Hepatocyte (in vitro differentiated cells): Measurements from ENCODE around the gene DKK3. TPM values are rescaled to one million over a fixed set of nuclear protein-coding genes. Genes with fewer than 3 reads are reported as not detected.

Experiments used
- DNase-seq: peaks from one replicate; pipeline ENCODE4 v3.0.0-alpha.2; 2016; ENCODE audit warnings: low spot score
- H2AFZ ChIP-seq: fragments of 200-600 bp; sonication (generic); 2 replicates; pipeline ENCODE4 v1.6.0; 2016; ENCODE audit warnings: antibody characterized with exemption, mild to moderate bottlenecking
- H3K27ac ChIP-seq: fragments of 200-600 bp; sonication (generic); 2 replicates; pipeline ENCODE4 v1.5.1; 2016; ENCODE audit warnings: mild to moderate bottlenecking
- H3K27me3 ChIP-seq: fragments of 200-600 bp; sonication (generic); 2 replicates; pipeline ENCODE4 v1.6.1; 2016
- H3K36me3 ChIP-seq: fragments of 200-600 bp; sonication (generic); replicated peaks from 2 replicates; pipeline ENCODE4 v1.5.1; 2016; ENCODE audit warnings: low read depth; ENCODE audit not compliant: insufficient read depth
- H3K4me1 ChIP-seq: fragments of 200-600 bp; sonication (generic); 2 replicates; pipeline ENCODE4 v1.5.1; 2016; ENCODE audit warnings: mild to moderate bottlenecking, moderate library complexity; ENCODE audit not compliant: insufficient read depth
- H3K4me2 ChIP-seq: fragments of 200-600 bp; sonication (generic); 2 replicates; pipeline ENCODE4 v1.6.0; 2016
- H3K4me3 ChIP-seq: fragments of 200-600 bp; sonication (generic); 2 replicates; pipeline ENCODE4 v1.5.1; 2016; ENCODE audit warnings: mild to moderate bottlenecking
- H3K79me2 ChIP-seq: fragments of 200-600 bp; sonication (generic); 2 replicates; pipeline ENCODE4 v1.6.0; 2017; ENCODE audit warnings: mild to moderate bottlenecking
- H3K9me2 ChIP-seq: fragments of 200-600 bp; sonication (generic); replicated peaks from 2 replicates; pipeline ENCODE4 v1.6.0; 2017; ENCODE audit warnings: mild to moderate bottlenecking; ENCODE audit not compliant: insufficient read depth
- H3K9me3 ChIP-seq: fragments of 200-600 bp; sonication (generic); 2 replicates; pipeline ENCODE4 v1.5.1; 2016; ENCODE audit warnings: low read depth, mild to moderate bottlenecking
- H4K20me1 ChIP-seq: fragments of 200-600 bp; sonication (generic); 2 replicates; pipeline ENCODE4 v1.6.0; 2016; ENCODE audit warnings: mild to moderate bottlenecking; ENCODE audit not compliant: insufficient read depth, poor library complexity, severe bottlenecking
- CTCF ChIP-seq: fragments of 200-600 bp; sonication (generic); IDR thresholded peaks from 2 replicates; pipeline ENCODE4 v1.5.1; 2016; ENCODE audit warnings: antibody characterized with exemption, mild to moderate bottlenecking; ENCODE audit not compliant: poor library complexity
- EZH2 ChIP-seq: fragments of 200-600 bp; sonication (generic); IDR thresholded peaks from 2 replicates; pipeline ENCODE4 v1.6.1; 2016; ENCODE audit warnings: antibody characterized with exemption, mild to moderate bottlenecking, borderline replicate concordance
- EZH2phosphoT487 ChIP-seq: fragments of 200-600 bp; sonication (generic); IDR thresholded peaks from one replicate; pipeline ENCODE4 v1.6.1; 2018; ENCODE audit warnings: antibody characterized with exemption, mild to moderate bottlenecking, low read depth, moderate library complexity; ENCODE audit not compliant: unreplicated experiment, severe bottlenecking
- whole genome bisulfite sequencing: methylation state at CpG from one replicate; pipeline ENCODE4 v1.1.6; 2016; ENCODE audit warnings: low lambda C conversion rate; ENCODE audit errors: missing lambda C conversion rate; 5-methylcytosine and 5-hydroxymethylcytosine counted together
- polyA plus RNA-seq: library from polyadenylated mRNA; unstranded; fragments of >200 nt; fragmentation: Nextera tagmentation; extraction: Ambion mirVana; gene quantifications from 2 replicates; pipeline ENCODE4 v1.2.1, GENCODE V29; 2016
- total RNA-seq: library from RNA; depleted of rRNA; stranded (reverse); fragments of >200 nt; gene quantifications from 2 replicates; pipeline ENCODE4 v1.2.3, GENCODE V29; 2014

The DKK3 gene
- total and polyA plus RNA-seq, 2 experiments from 2014 or later: 64.3 to 71.3 TPM

GRCh38 chr11:11985954-11986949 is 22.2 kb downstream of the DKK3 start:
- H3K4me2 ChIP-seq: no peak overlapping the region
- peak overlapping the region; percentile 29 for H3K27ac ChIP-seq
- 81% methylated on average over 9 of the region's 9 CpGs for WGBS

GRCh38 chr11:11985016-11985715 is 23.3 kb downstream of the DKK3 start:
- no peaks in the 10 kb centered on the region for H3K9me2 ChIP-seq
- H3K79me2 ChIP-seq: no peaks in the 10 kb centered on the region
- H3K4me1 ChIP-seq: peaks cover 15% of the 10 kb centered on the region
- no peak for DNase-seq
- H3K36me3 ChIP-seq: no peaks in the 10 kb centered on the region
- no peak overlapping the region for H3K4me2 ChIP-seq
- TF ChIP-seq CTCF: no peak
- H4K20me1 ChIP-seq: no peaks in the 10 kb centered on the region
- WGBS: 95% methylated on average over 8 of the region's 8 CpGs
- no peak overlapping the region for H2AFZ ChIP-seq
- H3K27ac ChIP-seq: peak overlapping the region; percentile 29
- H3K9me3 ChIP-seq: no peaks in the 10 kb centered on the region
- no peaks in the 10 kb centered on the region for H3K27me3 ChIP-seq
- no peak overlapping the region for H3K4me3 ChIP-seq

More at GRCh38 chr11:11985954-11986949, 22.2 kb downstream of the DKK3 start:
- Histone ChIP-seq H3K79me2 (no peaks in the 10 kb centered on the region), H3K4me1 (peaks cover 16% of the 10 kb centered on the region), H3K27me3 (no peaks in the 10 kb centered on the region), H3K9me2 (no peaks in the 10 kb centered on the region), H3K4me3 (no peak overlapping the region), H2AFZ (no peak overlapping the region), H3K36me3 (no peaks in the 10 kb centered on the region), H3K9me3 (no peaks in the 10 kb centered on the region), H4K20me1 (no peaks in the 10 kb centered on the region)
- TF ChIP-seq EZH2phosphoT487 (no peak), CTCF (no peak), EZH2 (no peak)
- DNase-seq: no peak

- WGBS: 73% methylated on average over 5 of the region's 5 CpGs
- no peak overlapping the region for H3K4me2 ChIP-seq
- H3K27ac ChIP-seq: no peak overlapping the region
These were observed 23.9 kb downstream of the DKK3 start for GRCh38 chr11:11984563-11984962.

More at GRCh38 chr11:11984563-11984962, 23.9 kb downstream of the DKK3 start:
- Histone ChIP-seq H3K9me2 (no peaks in the 10 kb centered on the region), H3K4me3 (no peak overlapping the region), H4K20me1 (no peaks in the 10 kb centered on the region), H3K4me1 (peaks cover 15% of the 10 kb centered on the region), H3K9me3 (no peaks in the 10 kb centered on the region), H3K36me3 (no peaks in the 10 kb centered on the region), H2AFZ (no peak overlapping the region), H3K79me2 (no peaks in the 10 kb centered on the region), H3K27me3 (no peaks in the 10 kb centered on the region)
- DNase-seq: no peak
- no peak for TF ChIP-seq CTCF
- TF ChIP-seq EZH2phosphoT487: no peak
- no peak for TF ChIP-seq EZH2
